GM12875 (cell line): ENCODE results near the gene EML5.

Source experiments
- H3K4me3 ChIP-seq: one replicate; pipeline ENCODE4 v1.5.1; 2011; ENCODE audit warnings: low read depth, low read length, control low read depth
- CTCF ChIP-seq: IDR thresholded peaks from 2 replicates; pipeline ENCODE4 v1.5.1; 2011; ENCODE audit warnings: low read depth, mild to moderate bottlenecking, control low read depth, inconsistent platforms, low read length, moderate library complexity, borderline replicate concordance; ENCODE audit not compliant: insufficient read depth

EML5 gene

DNA sequence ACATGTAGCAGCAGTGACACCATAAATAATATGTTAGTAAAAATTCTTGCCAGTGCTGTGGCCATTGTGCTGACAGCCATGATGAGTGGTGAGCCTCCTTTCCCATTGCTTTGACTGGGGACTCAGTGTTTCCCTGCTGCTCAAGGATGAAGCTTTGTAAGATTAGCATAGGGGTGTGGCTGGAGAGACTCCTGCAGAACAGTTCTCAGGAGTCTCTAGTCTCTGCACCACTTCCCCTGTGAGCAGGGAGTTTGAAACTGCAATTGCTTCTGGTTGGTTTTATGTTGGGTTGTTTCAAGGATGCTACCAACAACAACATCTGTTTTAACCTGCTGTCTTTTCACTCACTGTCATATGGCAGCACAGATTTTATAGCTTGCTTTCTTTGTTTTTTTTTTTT is 188.5 kb downstream of the EML5 start:
- TF ChIP-seq CTCF = no peak
- H3K4me3 ChIP-seq = no peak overlapping the region

DNA sequence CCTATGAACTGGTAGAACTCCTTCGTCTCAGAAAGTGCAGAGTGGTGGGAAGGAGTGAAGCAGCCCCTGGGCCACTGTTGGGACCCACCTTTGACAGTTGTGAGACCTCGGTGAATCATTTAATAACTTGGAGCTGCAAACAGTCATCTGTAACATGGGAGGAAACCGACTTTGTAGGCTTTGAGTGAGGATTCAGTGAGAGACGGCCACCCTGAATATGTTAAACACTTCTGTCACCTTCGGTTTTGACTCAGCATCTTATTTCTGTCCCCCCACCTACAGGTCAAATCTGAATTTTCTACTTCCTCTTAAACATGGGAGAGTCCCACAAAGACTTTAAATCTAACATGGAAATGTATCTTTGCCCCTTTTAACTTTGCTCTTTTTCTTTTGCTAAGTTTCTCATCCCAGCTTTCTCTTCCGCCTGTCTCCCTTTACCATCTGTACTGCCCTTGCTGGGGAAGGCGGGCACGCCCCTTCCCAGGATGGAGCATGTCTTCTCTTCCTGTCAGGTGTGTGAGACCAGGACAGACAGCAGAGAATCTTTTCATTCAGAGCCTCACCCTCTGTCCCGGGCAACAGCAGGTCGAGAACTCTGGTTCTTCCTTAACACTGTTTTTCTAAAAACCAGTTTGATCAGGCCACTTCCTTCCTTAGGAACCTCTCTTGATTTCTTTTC is 192.9 kb downstream of the EML5 start:
- H3K4me3 ChIP-seq = no peak overlapping the region
- TF ChIP-seq CTCF = no peak

DNA sequence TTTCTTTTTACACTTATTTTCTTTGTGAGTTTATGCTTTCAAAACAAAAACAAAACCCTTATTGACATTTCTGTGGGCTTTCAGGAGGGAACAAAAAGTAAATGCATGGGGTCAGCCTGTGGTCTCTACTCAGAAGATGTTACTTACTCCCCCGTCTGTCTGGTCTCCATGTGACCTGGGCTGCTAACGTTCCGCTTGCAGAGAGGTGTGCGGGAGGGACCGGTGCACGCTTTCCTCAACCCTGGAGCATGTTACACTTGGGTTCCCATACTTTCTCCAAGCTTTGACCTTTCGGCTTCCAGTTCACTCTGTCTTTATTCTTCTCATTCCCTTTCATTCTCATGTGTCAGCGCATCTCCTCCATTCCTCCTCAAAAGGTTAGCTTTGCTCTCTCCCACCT is 193.4 kb downstream of the EML5 start:
- no peak for TF ChIP-seq CTCF
- H3K4me3 ChIP-seq = peak overlapping the region; percentile 26

DNA sequence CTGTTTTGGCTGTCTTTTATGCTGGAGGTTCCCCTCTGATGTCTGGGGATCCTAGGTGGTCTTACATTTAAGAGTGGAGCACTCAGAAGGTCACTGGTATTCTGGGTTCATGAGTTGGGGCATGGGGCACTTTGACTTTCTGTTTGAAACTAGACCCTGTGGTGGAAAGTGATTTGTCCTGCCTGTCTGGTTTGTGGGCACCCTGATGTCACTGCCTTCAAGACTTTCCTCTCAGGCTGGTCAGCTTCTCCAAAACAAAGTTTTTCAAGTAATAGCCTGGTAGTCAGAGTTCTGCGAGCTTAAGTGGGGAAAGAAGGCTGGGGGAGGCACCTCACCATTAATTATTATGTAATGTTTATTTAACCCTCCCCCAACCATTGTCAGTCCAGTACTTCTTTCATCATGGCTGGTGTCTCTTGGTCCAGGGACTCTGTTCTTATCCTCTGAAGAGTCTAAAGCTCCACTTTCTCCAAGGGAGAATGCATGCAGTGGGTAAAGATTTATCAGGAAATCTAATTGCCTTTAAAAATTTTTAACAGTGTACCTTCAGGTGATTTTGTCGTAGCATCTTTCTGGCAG is 194.6 kb downstream of the EML5 start:
- no peak overlapping the region for H3K4me3 ChIP-seq
- no peak for TF ChIP-seq CTCF

GRCh38 chr14:88597601-88598000 is 195.2 kb downstream of the EML5 start:
- H3K4me3 ChIP-seq = no peak overlapping the region
- no peak for TF ChIP-seq CTCF

GRCh38 chr14:88597038-88597437 is 195.7 kb downstream of the EML5 start:
- TF ChIP-seq CTCF = no peak

DNA sequence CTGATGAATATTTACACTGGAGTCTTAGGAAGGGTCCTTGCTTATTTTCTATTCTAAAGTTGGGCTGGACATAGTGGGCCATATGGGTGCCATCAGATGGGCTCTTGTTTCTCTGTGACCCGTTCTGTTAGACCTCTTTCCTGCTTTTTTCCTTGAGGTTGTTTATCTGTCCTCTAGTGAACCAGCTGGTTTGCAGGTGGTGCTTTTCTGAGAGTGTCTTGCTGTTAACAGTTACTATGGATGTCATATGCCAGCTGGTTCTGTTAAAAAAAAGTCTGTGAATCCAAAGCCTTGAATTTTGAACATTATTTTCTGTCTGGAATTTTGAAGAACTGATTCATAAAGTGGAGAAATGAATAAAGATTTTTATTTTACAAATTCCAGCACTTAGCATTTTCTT is 200.7 kb downstream of the EML5 start:
- no peak overlapping the region for H3K4me3 ChIP-seq
- no peak for TF ChIP-seq CTCF

More at GRCh38 chr14:88597038-88597437, 195.7 kb downstream of the EML5 start:
- no peak overlapping the region for H3K4me3 ChIP-seq
